Measurements from ENCODE around the gene RTRAF. TPM values are rescaled to one million over a fixed set of nuclear protein-coding genes. Genes with fewer than 3 reads are reported as not detected.

RTRAF gene
- total RNA-seq, 1 donor from 2014 or later: 183 TPM

DNA sequence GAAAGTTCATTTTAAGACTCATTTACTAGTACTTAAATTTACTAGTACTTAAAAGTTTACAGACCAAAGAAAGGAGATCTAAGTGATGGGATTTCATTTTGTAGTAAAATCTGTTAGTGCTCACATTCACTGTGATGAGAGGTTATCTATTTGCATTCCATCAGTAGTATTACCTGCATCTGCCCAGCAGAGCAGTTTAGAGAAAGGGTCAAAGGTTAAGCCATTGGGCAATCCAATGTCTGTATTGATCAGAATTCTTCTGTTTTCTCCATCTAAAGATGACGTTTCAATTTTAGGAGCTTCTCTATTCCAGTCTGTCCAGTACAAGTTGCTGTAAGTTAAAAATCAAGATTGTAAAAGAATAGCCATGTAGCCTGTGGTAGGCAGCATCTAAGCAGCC, 18.3 kb downstream of the RTRAF start:
- no peak overlapping the region for H3K4me3 Mint-ChIP-seq
- no peak for DNase-seq (ENCODE audit: low spot score in 2 of 2, unreplicated experiment in 2 of 2)
- no peak overlapping the region for H3K27ac Mint-ChIP-seq
- TF ChIP-seq, protein P1, sequence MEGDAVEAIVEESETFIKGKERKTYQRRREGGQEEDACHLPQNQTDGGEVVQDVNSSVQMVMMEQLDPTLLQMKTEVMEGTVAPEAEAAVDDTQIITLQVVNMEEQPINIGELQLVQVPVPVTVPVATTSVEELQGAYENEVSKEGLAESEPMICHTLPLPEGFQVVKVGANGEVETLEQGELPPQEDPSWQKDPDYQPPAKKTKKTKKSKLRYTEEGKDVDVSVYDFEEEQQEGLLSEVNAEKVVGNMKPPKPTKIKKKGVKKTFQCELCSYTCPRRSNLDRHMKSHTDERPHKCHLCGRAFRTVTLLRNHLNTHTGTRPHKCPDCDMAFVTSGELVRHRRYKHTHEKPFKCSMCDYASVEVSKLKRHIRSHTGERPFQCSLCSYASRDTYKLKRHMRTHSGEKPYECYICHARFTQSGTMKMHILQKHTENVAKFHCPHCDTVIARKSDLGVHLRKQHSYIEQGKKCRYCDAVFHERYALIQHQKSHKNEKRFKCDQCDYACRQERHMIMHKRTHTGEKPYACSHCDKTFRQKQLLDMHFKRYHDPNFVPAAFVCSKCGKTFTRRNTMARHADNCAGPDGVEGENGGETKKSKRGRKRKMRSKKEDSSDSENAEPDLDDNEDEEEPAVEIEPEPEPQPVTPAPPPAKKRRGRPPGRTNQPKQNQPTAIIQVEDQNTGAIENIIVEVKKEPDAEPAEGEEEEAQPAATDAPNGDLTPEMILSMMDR (IDR thresholded peaks at IDR 0.05; ENCODE audit: unreplicated experiment): no peak
- H3K27me3 Mint-ChIP-seq (ENCODE audit: low read depth): no peaks in the 10 kb centered on the region
- H3K9me3 Mint-ChIP-seq: no peaks in the 10 kb centered on the region
- H3K36me3 Mint-ChIP-seq: peaks cover 49% of the 10 kb centered on the region
- no peaks in the 10 kb centered on the region for H3K4me1 Mint-ChIP-seq

DNA sequence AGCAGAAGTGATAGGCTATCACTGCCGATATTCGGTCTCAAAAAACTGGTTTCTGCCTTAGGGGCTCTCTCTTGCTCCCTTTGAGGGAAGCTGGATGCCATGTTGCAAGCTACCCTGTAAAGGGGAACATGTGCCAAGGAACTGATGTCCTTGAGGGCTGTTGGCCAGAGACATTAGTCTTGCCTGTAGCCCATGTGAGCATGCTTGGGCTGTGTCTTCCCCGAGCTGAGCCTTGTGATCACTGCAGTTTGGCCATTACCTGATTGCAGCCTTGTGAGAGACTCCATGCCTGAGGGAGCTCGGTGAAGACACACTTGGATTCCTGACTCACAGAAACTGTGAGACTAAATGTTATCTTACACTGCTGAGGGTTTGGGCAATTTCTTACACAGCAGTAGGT, 18.8 kb downstream of the RTRAF start:
- DNase-seq (ENCODE audit: low spot score in 2 of 2, unreplicated experiment in 2 of 2): no peak
- H3K36me3 Mint-ChIP-seq: peaks cover 47% of the 10 kb centered on the region
- no peak overlapping the region for H3K4me3 Mint-ChIP-seq
- no peak overlapping the region for H3K27ac Mint-ChIP-seq
- no peaks in the 10 kb centered on the region for H3K4me1 Mint-ChIP-seq
- H3K27me3 Mint-ChIP-seq (ENCODE audit: low read depth): no peaks in the 10 kb centered on the region
- H3K9me3 Mint-ChIP-seq: no peaks in the 10 kb centered on the region
- TF ChIP-seq, protein P1 (IDR thresholded peaks at IDR 0.05; ENCODE audit: unreplicated experiment): no peak

DNA sequence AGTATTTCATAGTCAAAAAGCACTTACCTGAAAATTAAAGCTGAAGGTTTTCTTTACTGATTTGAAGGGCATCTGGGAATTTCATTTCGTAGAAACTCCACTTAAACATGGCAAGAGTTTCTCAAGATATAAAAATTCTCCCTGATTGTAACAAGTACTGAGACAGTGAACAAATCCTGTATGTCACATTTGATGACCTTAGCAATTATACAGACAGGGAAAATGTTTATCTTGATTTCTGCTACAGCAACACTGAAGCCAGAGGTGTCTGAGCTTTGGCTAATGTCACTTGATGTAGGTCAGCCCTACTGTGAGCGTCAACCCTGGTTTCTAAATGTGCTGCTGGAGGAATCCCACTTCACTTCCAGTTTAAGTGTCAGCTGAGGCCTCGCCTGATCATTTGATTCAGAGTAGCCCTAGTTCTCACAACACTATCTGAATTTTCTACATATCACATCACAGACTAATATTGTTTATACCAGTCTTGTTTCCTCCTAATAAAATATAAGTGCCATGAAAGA, 20.9 kb downstream of the RTRAF start:
- DNase-seq (ENCODE audit: low spot score in 2 of 2, unreplicated experiment in 2 of 2): no peak
- peaks cover 43% of the 10 kb centered on the region for H3K36me3 Mint-ChIP-seq

DNA sequence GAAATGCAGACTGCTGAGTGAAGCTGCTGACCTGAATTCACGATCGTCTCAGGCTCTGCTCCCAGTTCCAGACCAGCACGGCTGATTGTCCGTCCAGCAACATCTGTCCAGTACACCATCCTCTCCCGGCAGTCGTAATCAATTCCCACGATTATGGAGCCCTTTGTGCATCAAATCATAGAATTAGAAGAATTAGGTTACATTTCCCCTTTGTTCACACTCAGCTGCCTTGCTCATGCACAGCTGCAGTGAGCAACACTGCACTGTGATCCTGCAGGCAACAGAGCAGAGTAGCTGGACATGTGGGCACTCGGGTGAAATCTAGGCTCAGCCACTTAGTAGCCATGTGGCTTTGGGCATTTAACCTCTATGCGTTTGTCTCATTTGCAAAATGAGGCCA, 22.2 kb downstream of the RTRAF start:
- peaks cover 32% of the 10 kb centered on the region for H3K36me3 Mint-ChIP-seq
- no peak overlapping the region for H3K4me3 Mint-ChIP-seq
- peaks cover 3% of the 10 kb centered on the region for H3K27me3 Mint-ChIP-seq (ENCODE audit: low read depth)
- no peak overlapping the region for H3K27ac Mint-ChIP-seq
- H3K4me1 Mint-ChIP-seq: peaks cover 8% of the 10 kb centered on the region
- DNase-seq (ENCODE audit: low spot score in 2 of 2, unreplicated experiment in 2 of 2): no peak
- TF ChIP-seq, protein P1 (IDR thresholded peaks at IDR 0.05; ENCODE audit: unreplicated experiment): no peak
- H3K9me3 Mint-ChIP-seq: no peaks in the 10 kb centered on the region

More for the DNA sequence above, 20.9 kb downstream of the RTRAF start:
- H3K9me3 Mint-ChIP-seq: no peaks in the 10 kb centered on the region
- H3K27ac Mint-ChIP-seq: no peak overlapping the region
- H3K27me3 Mint-ChIP-seq (ENCODE audit: low read depth): no peaks in the 10 kb centered on the region
- H3K4me3 Mint-ChIP-seq: no peak overlapping the region
- peaks cover 8% of the 10 kb centered on the region for H3K4me1 Mint-ChIP-seq
- TF ChIP-seq, protein P1 (IDR thresholded peaks at IDR 0.05; ENCODE audit: unreplicated experiment): no peak

DNA sequence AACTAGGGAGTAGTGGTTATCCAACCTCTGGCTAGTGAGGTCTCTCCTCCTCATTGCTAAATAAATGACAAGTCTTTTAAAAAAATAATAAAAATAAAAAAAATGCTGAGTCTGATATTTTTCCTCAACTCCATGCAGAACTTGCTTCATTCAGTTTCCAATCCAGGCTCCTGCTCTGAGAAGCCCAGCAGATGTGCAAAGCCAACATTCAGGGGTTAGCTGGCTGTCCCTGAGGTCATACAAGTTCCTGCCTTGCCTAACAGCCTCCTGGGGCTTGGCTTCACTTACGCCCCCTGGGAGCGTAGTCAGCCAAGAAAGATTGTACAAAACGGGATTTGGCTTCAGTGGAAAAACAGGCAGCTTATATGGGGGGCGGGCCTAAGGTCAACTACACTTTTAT, 23.3 kb downstream of the RTRAF start:
- DNase-seq (ENCODE audit: low spot score in 2 of 2, unreplicated experiment in 2 of 2): no peak
- Mint-ChIP-seq H3K27ac (no peak overlapping the region), H3K9me3 (no peaks in the 10 kb centered on the region), H3K36me3 (peaks cover 27% of the 10 kb centered on the region), H3K27me3 (ENCODE audit: low read depth) (peaks cover 4% of the 10 kb centered on the region), H3K4me3 (no peak overlapping the region), H3K4me1 (peaks cover 8% of the 10 kb centered on the region)
- TF ChIP-seq, protein P1 (IDR thresholded peaks at IDR 0.05; ENCODE audit: unreplicated experiment): no peak

All from mesothelial cell of epicardium (in vitro differentiated cells).